ENCODE measurements around the gene ITGB7. TPM values are rescaled to one million over a fixed set of nuclear protein-coding genes. Genes with fewer than 3 reads are reported as not detected.

ITGB7 gene
- total RNA-seq, 6 experiments from 2014 or later, result 2.9 to 8.0 (median 3.9) TPM

DNA sequence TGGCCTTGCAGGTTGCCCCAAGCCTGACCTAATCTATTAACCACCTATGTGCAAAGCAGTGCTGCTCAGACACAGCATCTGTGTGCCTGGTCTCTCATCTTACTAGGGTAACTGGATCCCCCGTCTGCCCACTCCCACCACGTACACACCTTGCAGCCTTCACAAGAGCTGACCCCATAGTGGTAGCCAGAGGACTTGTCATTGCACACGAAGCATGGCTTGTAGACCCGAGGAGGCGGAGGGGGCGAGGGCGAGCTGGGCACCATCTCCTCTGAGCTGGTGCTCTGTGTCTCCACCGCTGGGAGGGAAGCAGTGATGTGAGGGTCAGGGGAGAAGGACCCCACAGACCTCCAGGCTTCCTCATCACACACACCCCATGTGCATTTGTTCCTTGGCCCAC, 8.4 kb upstream of the ITGB7 start:
- Histone ChIP-seq H3K36me3 (no peaks in the 10 kb centered on the region), H3K4me3 (no peak overlapping the region), H3K9me3 (no peaks in the 10 kb centered on the region), H3K4me1 (peaks cover 0 to 9% (median under 1%) of the 10 kb centered on the region in 4 donors), H3K27me3 (no peaks in the 10 kb centered on the region), H3K27ac (no peak overlapping the region)
- TF ChIP-seq POLR2A (IDR thresholded peaks at IDR 0.05), result no peak
- TF ChIP-seq, protein P1, sequence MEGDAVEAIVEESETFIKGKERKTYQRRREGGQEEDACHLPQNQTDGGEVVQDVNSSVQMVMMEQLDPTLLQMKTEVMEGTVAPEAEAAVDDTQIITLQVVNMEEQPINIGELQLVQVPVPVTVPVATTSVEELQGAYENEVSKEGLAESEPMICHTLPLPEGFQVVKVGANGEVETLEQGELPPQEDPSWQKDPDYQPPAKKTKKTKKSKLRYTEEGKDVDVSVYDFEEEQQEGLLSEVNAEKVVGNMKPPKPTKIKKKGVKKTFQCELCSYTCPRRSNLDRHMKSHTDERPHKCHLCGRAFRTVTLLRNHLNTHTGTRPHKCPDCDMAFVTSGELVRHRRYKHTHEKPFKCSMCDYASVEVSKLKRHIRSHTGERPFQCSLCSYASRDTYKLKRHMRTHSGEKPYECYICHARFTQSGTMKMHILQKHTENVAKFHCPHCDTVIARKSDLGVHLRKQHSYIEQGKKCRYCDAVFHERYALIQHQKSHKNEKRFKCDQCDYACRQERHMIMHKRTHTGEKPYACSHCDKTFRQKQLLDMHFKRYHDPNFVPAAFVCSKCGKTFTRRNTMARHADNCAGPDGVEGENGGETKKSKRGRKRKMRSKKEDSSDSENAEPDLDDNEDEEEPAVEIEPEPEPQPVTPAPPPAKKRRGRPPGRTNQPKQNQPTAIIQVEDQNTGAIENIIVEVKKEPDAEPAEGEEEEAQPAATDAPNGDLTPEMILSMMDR (IDR thresholded peaks at IDR 0.05), result no peak
- intact Hi-C loops (cut with DNase I), result no loop called here
- DNase-seq, result no peak
- no peak for ATAC-seq
- WGBS (ENCODE audit: insufficient coverage, low coverage, low lambda C conversion rate, missing lambda C conversion rate), result no CpG with 5 or more reads among the region's 8 CpGs

DNA sequence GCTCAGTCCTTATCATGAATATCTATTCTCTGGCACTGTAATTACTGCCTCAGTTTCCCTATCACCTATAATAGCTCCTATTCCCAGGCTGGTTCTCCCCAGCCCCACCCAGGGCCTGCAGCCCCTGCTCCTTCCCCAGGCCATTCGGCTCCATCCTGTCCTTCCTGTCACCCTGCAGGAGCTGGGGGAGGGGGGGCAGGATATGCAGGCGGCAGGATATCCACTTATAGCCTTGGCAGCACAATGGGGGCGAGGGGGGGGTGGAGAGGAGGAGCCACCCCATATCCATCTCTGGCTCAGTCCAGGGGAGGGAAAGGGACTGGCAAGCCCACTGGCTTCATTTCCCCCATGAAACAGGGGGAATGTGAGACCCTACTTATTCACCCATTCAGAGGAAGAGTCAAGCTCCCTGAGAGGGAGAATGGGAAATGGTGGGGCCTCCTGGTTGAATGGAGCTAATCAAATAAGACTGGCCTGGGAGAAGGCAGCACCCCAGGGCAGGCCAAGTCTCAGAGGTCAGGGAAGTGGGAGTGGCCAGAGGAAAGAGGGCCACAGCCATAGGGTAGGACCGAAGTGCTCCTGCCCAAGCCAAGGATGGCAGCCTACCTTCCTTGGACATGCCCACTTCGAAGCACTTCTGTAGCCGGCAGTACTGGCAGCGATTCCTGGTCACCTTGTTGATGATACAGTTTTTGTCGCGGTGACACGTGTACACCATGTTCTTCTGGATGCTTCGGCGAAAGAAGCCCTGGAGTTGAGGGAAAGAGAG, 7.8 kb upstream of the ITGB7 start:
- Histone ChIP-seq H3K4me1 (peaks cover 0 to 5% (median under 1%) of the 10 kb centered on the region in 4 donors), H3K27ac (no peak overlapping the region), H3K36me3 (no peaks in the 10 kb centered on the region), H3K4me3 (no peak overlapping the region), H3K9me3 (no peaks in the 10 kb centered on the region), H3K27me3 (no peaks in the 10 kb centered on the region)
- TF ChIP-seq, protein P1 (IDR thresholded peaks at IDR 0.05), result no peak
- no peak for TF ChIP-seq POLR2A (IDR thresholded peaks at IDR 0.05)
- 32% methylated on average over 3 of the region's 12 CpGs for WGBS (ENCODE audit: insufficient coverage, low coverage, low lambda C conversion rate, missing lambda C conversion rate)
- intact Hi-C loops (cut with DNase I), result loop anchor here (5.0 kb wide), 1 partner anchor 72 kb away; no protein-coding TSS in a partner anchor
- ATAC-seq (peak; percentile 46 to 61 (median 55)), DNase-seq (peak; percentile 74 to 76 (median 76))

DNA sequence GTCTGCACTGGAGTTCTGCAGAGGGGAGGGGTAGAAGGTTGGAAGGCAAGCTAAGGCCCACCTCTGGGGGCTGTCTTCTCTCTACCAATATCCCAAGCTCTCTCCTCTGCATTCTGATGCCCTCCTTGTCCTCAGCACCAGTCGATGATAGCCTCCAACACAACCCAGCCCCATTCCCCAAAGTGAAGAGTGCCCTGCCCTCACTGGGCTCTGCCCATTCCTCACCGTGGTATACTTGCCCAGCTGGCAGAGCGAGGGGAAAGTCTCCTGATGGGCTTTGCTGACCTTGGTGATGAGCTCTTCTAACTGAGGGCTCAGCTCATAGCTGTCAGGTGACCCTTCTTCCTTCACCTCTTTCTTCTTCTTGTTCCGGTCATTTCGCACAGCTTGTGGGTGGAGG, 7.2 kb upstream of the ITGB7 start:
- no peaks in the 10 kb centered on the region for H3K9me3 ChIP-seq
- peaks cover 0 to 5% (median under 1%) of the 10 kb centered on the region in 4 donors for H3K4me1 ChIP-seq
- H3K4me3 ChIP-seq, result no peak overlapping the region
- H3K27me3 ChIP-seq, result no peaks in the 10 kb centered on the region
- DNase-seq, result no peak
- ATAC-seq, result no peak
- intact Hi-C loops (cut with DNase I), result loop anchor here (5.0 kb wide), 1 partner anchor 73 kb away; no protein-coding TSS in a partner anchor
- 62% methylated on average over 2 of the region's 5 CpGs for WGBS (ENCODE audit: insufficient coverage, low coverage, low lambda C conversion rate, missing lambda C conversion rate)
- H3K27ac ChIP-seq, result no peak overlapping the region
- H3K36me3 ChIP-seq, result no peaks in the 10 kb centered on the region
- TF ChIP-seq, protein P1 (IDR thresholded peaks at IDR 0.05), result no peak
- no peak for TF ChIP-seq POLR2A (IDR thresholded peaks at IDR 0.05)

DNA sequence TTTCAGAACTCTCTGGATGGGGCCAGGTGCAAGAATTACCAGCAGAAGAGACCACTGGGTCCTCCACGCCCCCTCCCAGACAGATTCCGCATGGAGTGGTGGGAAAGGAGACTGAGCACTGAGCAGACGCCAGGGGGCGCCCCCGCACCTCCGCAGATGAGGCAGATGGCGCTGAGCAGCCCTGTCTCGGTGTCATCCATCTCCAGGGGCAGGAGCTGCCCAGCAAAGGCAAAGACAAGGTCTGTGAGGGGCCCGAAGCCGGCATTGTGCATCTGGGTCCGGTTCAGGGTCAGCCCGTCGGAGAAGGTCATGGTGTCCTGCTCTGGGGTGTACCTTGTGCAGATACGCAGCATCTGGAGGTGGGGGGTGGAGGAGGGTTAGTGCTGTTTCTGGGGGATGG, 6.3 kb upstream of the ITGB7 start:
- no peak for TF ChIP-seq POLR2A (IDR thresholded peaks at IDR 0.05)
- TF ChIP-seq, protein P1 (IDR thresholded peaks at IDR 0.05), result peak; percentile 89 to 95 (median 90)
- DNase-seq (peak; percentile 85 to 90 (median 87)), ATAC-seq (peak; percentile 87 to 88 (median 87))
- Histone ChIP-seq H3K36me3 (no peaks in the 10 kb centered on the region), H3K4me1 (peaks cover 0 to 5% (median under 1%) of the 10 kb centered on the region in 4 donors), H3K27ac (no peak overlapping the region), H3K9me3 (no peaks in the 10 kb centered on the region), H3K4me3 (no peak overlapping the region), H3K27me3 (no peaks in the 10 kb centered on the region)
- intact Hi-C loops (cut with DNase I), result loop anchor here (5.0 kb wide), 1 partner anchor 74 kb away; no protein-coding TSS in a partner anchor
- 12% methylated on average over 6 of the region's 14 CpGs for WGBS (ENCODE audit: insufficient coverage, low coverage, low lambda C conversion rate, missing lambda C conversion rate)

Measured in right lobe of liver (tissue), 6 donors.